NCI-H748 treated with DMSO at 0.1 percent for 48 hours (cell line): ENCODE data around the gene DEFB131A.
"Not testable (repeated sequence)": the region's sequence is repeated elsewhere in the genome, so short reads cannot be mapped to it uniquely, and the experiment has no call there.

Experiments used
- DNase-seq: peaks from one replicate; lab custom pipeline; 2025; lab: John Stamatoyannopoulos, UW

DEFB131A gene

DNA sequence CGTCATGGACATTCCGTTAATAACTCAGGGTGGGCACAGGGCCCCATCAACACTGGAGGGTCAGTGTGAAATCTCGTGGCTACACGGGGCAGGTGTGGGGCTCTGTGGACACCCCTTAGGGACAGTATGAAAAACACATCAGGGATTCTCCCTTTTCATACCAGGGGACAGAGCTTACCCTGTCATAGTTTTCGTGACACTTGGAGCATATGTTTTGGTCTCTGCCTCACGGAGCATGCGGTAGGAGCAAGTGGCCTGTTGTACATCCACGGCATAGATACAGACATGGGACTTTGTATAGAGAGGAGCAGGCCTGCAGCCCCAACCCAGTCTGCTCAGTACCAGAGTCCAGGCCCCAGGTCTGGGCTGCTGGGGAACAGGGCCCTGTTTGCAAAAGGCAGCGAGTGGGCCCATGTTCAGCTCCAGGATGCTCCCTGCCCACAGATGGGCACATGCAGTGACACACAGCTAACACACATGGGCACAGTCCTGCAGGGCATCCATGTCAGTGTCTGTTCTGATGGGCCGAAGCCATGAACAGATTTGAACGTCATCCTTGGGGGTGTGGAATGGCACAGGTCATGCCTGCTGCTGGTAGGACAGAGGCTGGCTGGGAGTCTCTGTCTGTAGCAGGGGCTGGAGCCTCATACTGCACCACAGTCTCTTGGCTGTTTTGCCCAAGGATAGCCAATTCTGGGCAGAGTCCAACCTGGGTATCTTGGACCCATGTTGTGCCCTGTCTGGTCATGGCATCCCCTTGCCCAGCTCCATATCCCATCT lies 50.2 kb downstream of the DEFB131A start:
- not testable (repeated sequence) for DNase-seq

GRCh38 chr4:9495443-9495842 lies 51.2 kb downstream of the DEFB131A start:
- DNase-seq: peak; percentile 0

DNA sequence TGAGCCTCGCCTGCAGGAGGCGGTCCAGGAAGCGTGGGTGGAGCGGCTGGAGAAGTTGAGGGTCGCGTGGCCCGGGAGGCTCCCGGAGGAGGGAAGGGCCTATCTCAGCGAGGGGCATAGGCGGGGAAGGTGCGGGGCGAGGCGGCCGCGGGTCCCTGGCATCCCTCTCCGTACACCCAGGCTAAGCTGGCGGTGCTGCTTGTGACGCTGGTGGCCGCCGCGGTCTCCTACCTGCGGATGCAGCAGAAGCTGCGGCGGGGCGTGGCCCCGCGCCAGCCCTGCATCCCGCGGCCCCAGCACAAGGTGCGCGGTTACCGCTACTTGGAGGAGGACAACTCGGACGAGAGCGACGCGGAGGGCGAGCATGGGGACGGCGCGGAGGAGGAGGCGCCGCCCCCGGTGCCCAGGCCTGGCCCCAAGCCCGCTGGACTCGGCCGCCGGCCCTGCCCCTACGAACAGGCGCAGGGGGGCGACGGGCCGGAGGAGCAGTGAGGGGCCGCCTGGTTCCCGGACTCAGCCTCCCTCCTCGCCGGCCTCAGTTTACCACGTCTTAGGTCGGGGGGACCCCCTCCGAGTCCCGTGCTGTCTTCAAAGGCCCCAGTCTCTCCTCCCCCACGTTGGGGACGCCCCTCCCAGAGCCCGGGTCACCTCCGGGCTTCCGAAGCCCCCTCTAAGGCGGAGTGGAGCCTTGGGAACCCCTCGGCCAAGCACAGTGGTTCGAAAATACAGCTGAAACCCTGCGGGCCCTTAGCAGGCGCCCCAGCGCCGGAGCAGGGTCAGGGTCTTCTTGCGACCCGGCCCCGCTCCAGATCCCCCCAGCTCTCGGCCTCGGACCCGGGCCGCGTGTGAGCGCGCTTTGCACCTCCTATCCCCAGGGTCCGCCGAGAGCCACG lies 53.6 kb downstream of the DEFB131A start:
- not testable (repeated sequence) for DNase-seq

DNA sequence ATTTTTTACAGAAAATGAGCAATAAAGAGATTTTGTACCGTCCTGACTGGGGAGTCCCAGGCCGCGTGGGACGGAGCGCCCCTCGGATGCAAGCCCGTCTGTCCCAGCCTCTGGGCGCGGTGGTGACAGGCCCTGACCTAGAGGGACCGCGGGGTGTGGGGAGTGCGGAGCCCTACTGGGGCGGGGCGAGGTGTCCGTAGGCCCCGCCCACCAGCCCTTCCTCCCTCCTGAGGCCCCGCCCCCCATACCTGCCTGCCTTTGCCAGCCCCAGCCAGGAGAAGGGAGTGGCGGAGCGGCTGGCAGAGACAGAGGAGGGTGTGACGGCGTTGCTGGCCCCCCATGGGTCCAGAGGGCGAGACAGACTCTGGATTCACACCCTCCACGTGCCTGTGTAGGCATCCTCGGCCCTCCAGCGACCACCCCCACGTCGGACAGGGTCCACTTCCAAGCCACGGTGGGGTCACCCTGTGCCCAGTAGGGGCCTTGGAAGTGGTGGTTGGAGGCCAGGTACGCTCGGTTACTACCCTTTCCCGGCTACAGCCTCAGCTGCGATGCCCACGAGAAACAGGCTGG lies 54.3 kb downstream of the DEFB131A start:
- DNase-seq: not testable (repeated sequence)

- DNase-seq: not testable (repeated sequence)
These were observed 55.8 kb downstream of the DEFB131A start for GRCh38 chr4:9499974-9500487.
